Measurements from ENCODE around the gene ASS1.

- TF ChIP-seq CTCF (IDR thresholded peaks at IDR 0.05) (no peak), POLR2A (IDR thresholded peaks at IDR 0.05) (no peak)
Observed at GRCh38 chr9:130466537-130467217, 21.9 kb downstream of the ASS1 start.
